ENCODE results near the gene EVC.

DNA sequence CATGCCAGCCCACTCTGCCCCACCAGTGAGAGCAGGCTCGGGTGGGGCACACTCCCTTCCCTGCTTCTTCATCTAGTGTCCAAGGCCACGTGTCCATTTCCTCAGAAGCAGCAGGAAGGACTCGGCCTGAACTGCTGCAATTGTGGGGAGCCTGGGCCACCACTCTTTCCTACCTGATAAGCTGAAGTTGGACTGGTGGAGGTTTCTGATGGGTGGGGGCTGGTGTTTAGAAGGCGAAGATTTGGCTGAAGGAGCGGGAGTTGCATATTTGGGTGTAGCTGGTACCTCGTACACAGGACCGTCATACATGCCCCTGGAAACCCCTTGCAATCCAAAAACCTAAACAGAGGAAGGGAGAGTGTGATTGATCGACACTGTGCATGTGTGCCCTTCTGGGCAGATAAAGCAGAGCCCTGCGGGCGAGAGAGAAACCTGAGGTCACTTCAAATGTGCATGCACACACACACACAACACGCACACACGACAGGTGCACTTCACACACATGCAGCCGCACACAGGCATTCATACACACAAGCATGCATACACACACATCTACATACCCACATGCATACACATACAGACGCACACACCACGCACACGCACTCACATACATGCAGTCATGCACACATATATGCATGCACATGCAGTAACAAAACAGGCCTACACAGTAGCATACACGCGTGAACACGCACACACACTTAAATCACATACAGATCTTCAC lies 114.5 kb downstream of the EVC start:
- no peak for TF ChIP-seq POLR2AphosphoS5 (IDR thresholded peaks at IDR 0.05; ENCODE audit: borderline replicate concordance, low read depth, low read length)
- no peak for TF ChIP-seq EZH2 (IDR thresholded peaks at IDR 0.05)
